ENCODE data around the gene SPTSSB. TPM values are rescaled to one million over a fixed set of nuclear protein-coding genes. Genes with fewer than 3 reads are reported as not detected.

SPTSSB gene
- 0.64 and 1.4 TPM in 2 replicates for total RNA-seq

GRCh38 chr3:161371441-161372320 lies at the start of gene SPTSSB:
SPTSSB (minus strand) TSS chr3:161371517; CDS start chr3:161346323, 25,194 bp downstream.

Other genes starting within 250 kb of the SPTSSB start
- gene NMD3, start 150.2 kb downstream of the SPTSSB start, total RNA-seq, result 99.0 and 107 TPM in 2 replicates
- not detected in 2 replicates for gene OTOL1, start 125.3 kb upstream of the SPTSSB start, total RNA-seq